BLaER1 (cell line): ENCODE measurements around the gene CDK11B.
"Not testable (repeated sequence)": the region's sequence is repeated elsewhere in the genome, so short reads cannot be mapped to it uniquely, and the experiment has no call there.

Experiments
- H3K27ac ChIP-seq: shearing (Covaris generic); formaldehyde crosslinking; 2 replicates; pipeline ENCODE4 v1.8.1; 2022
- H3K27me3 ChIP-seq: shearing (Covaris generic); formaldehyde crosslinking; 2 replicates; pipeline ENCODE4 v1.8.1; 2022
- H3K36me3 ChIP-seq: shearing (Covaris generic); formaldehyde crosslinking; 2 replicates; pipeline ENCODE4 v1.8.1; 2022
- H3K4me1 ChIP-seq: shearing (Covaris generic); formaldehyde crosslinking; 2 replicates; pipeline ENCODE4 v1.8.1; 2022
- H3K4me2 ChIP-seq: shearing (Covaris generic); formaldehyde crosslinking; 2 replicates; pipeline ENCODE4 v1.8.1; 2022
- H3K4me3 ChIP-seq: shearing (Covaris generic); formaldehyde crosslinking; 2 replicates; pipeline ENCODE4 v1.8.1; 2022
- H3K9ac ChIP-seq: shearing (Covaris generic); formaldehyde crosslinking; 2 replicates; pipeline ENCODE4 v1.8.1; 2022
- H3K9me3 ChIP-seq: shearing (Covaris generic); formaldehyde crosslinking; 2 replicates; pipeline ENCODE4 v1.8.1; 2022
- H4K20me1 ChIP-seq: shearing (Covaris generic); formaldehyde crosslinking; 2 replicates; pipeline ENCODE4 v1.8.1; 2022
- Cebpa-rat ChIP-seq: shearing (Covaris generic); IDR thresholded peaks from 2 replicates; pipeline ENCODE4 v1.8.1; 2022

The CDK11B gene

GRCh38 chr1:1678581-1679380 is 20.0 kb upstream of the CDK11B start:
- Histone ChIP-seq H3K27ac (peak overlapping the region; percentile 82), H3K4me1 (peaks cover 55% of the 10 kb centered on the region), H3K9ac (peak overlapping the region; percentile 54), H3K27me3 (no peaks in the 10 kb centered on the region), H3K9me3 (no peaks in the 10 kb centered on the region), H4K20me1 (peaks cover 78% of the 10 kb centered on the region), H3K4me3 (peak overlapping the region; percentile 53), H3K4me2 (peak overlapping the region; percentile 87), H3K36me3 (peaks cover 23% of the 10 kb centered on the region)
- no peak for TF ChIP-seq Cebpa-rat

- Histone ChIP-seq H3K9ac (peak overlapping the region; percentile 54), H3K27ac (peak overlapping the region; percentile 82), H3K36me3 (peaks cover 24% of the 10 kb centered on the region), H3K4me3 (peak overlapping the region; percentile 53), H3K9me3 (no peaks in the 10 kb centered on the region), H3K27me3 (no peaks in the 10 kb centered on the region), H3K4me2 (peak overlapping the region; percentile 87), H3K4me1 (peaks cover 55% of the 10 kb centered on the region), H4K20me1 (peaks cover 70% of the 10 kb centered on the region)
- no peak for TF ChIP-seq Cebpa-rat
These were observed 19.1 kb upstream of the CDK11B start for GRCh38 chr1:1677718-1678580.

- not testable (repeated sequence) for H3K27ac ChIP-seq
- Histone ChIP-seq H3K36me3 (peaks cover 32% of the 10 kb centered on the region), H4K20me1 (peaks cover 68% of the 10 kb centered on the region)
These were observed 17.3 kb upstream of the CDK11B start for GRCh38 chr1:1676087-1676486.

GRCh38 chr1:1675218-1675617 is 16.4 kb upstream of the CDK11B start:
- Histone ChIP-seq H3K4me1 (peaks cover 32% of the 10 kb centered on the region), H3K36me3 (peaks cover 38% of the 10 kb centered on the region), H4K20me1 (peaks cover 64% of the 10 kb centered on the region)
- H3K9me3 ChIP-seq, H3K4me2 ChIP-seq, H3K27ac ChIP-seq, H3K9ac ChIP-seq, H3K4me3 ChIP-seq, H3K27me3 ChIP-seq: not testable (repeated sequence)

More at GRCh38 chr1:1676087-1676486, 17.3 kb upstream of the CDK11B start:
- not testable (repeated sequence) for H3K9me3 ChIP-seq, H3K27me3 ChIP-seq, H3K4me2 ChIP-seq, H3K4me3 ChIP-seq, H3K9ac ChIP-seq
- peaks cover 40% of the 10 kb centered on the region for H3K4me1 ChIP-seq

- not testable (repeated sequence) for H3K4me2 ChIP-seq
These were observed 16.0 kb upstream of the CDK11B start for GRCh38 chr1:1674806-1675205.

GRCh38 chr1:1672181-1672965 is 13.6 kb upstream of the CDK11B start:
- no peak overlapping the region for H3K4me3 ChIP-seq

More at GRCh38 chr1:1674806-1675205, 16.0 kb upstream of the CDK11B start:
- not testable (repeated sequence) for H3K9me3 ChIP-seq, H3K9ac ChIP-seq, H3K4me3 ChIP-seq, H3K27me3 ChIP-seq, H3K27ac ChIP-seq
- Histone ChIP-seq H4K20me1 (peaks cover 63% of the 10 kb centered on the region), H3K4me1 (peaks cover 28% of the 10 kb centered on the region), H3K36me3 (peaks cover 39% of the 10 kb centered on the region)

GRCh38 chr1:1671365-1672119 is 12.7 kb upstream of the CDK11B start:
- H3K27ac ChIP-seq: no peak overlapping the region
- no peak for TF ChIP-seq Cebpa-rat
- no peak overlapping the region for H3K4me3 ChIP-seq
- H3K36me3 ChIP-seq: peaks cover 66% of the 10 kb centered on the region
- no peaks in the 10 kb centered on the region for H3K27me3 ChIP-seq
- no peak overlapping the region for H3K4me2 ChIP-seq
- H3K4me1 ChIP-seq: no peaks in the 10 kb centered on the region
- H4K20me1 ChIP-seq: peaks cover 40% of the 10 kb centered on the region
- no peak overlapping the region for H3K9ac ChIP-seq
- no peaks in the 10 kb centered on the region for H3K9me3 ChIP-seq

More at GRCh38 chr1:1672181-1672965, 13.6 kb upstream of the CDK11B start:
- Histone ChIP-seq H3K9ac (no peak overlapping the region), H3K27me3 (no peaks in the 10 kb centered on the region), H3K9me3 (no peaks in the 10 kb centered on the region), H4K20me1 (peaks cover 43% of the 10 kb centered on the region), H3K36me3 (peaks cover 61% of the 10 kb centered on the region), H3K27ac (no peak overlapping the region), H3K4me2 (no peak overlapping the region), H3K4me1 (peaks cover 3% of the 10 kb centered on the region)
- TF ChIP-seq Cebpa-rat: no peak

- no peak for TF ChIP-seq Cebpa-rat
- Histone ChIP-seq H3K4me2 (no peak overlapping the region), H3K27me3 (no peaks in the 10 kb centered on the region), H3K4me3 (no peak overlapping the region), H3K9me3 (no peaks in the 10 kb centered on the region), H4K20me1 (peaks cover 42% of the 10 kb centered on the region), H3K36me3 (peaks cover 73% of the 10 kb centered on the region), H3K27ac (no peak overlapping the region), H3K9ac (0 out of 2 replicates have a peak overlapping the region, but pooled peaks have one; percentile 2), H3K4me1 (no peaks in the 10 kb centered on the region)
These were observed 12.1 kb upstream of the CDK11B start for GRCh38 chr1:1670866-1671265.
